Loucy (cell line): ENCODE data around the gene NLGN4X.

Experiments
- H2AFZ ChIP-seq: fragments of 200-600 bp; sonication (generic); 2 replicates; pipeline ENCODE4 v1.6.0; 2016; ENCODE audit warnings: antibody characterized with exemption, mild to moderate bottlenecking, low read length, moderate library complexity
- H3F3A ChIP-seq: fragments of 200-600 bp; 2 replicates; pipeline ENCODE4 v1.6.0; 2016; ENCODE audit warnings: antibody characterized with exemption, low read depth, mild to moderate bottlenecking
- H3K27me3 ChIP-seq: fragments of 200-600 bp; sonication (generic); 2 replicates; pipeline ENCODE4 v1.6.1; 2014; ENCODE audit warnings: low read length, mild to moderate bottlenecking; ENCODE audit not compliant: insufficient read depth, poor library complexity, severe bottlenecking
- H3K36me3 ChIP-seq: fragments of 200-600 bp; sonication (generic); 2 replicates; pipeline ENCODE4 v1.6.1; 2016; ENCODE audit warnings: low read length; ENCODE audit not compliant: insufficient read depth
- H3K4me1 ChIP-seq: fragments of 200-600 bp; sonication (generic); 2 replicates; pipeline ENCODE4 v1.5.1; 2014; ENCODE audit warnings: low read length, mild to moderate bottlenecking; ENCODE audit not compliant: insufficient read depth, poor library complexity, severe bottlenecking
- H3K4me2 ChIP-seq: fragments of 200-600 bp; sonication (generic); 2 replicates; pipeline ENCODE4 v1.6.0; 2014; ENCODE audit warnings: antibody characterized with exemption, low read length, low read depth, mild to moderate bottlenecking; ENCODE audit not compliant: poor library complexity, severe bottlenecking
- H3K4me3 ChIP-seq: fragments of 200-600 bp; sonication (generic); 2 replicates; pipeline ENCODE4 v1.5.1; 2014; ENCODE audit warnings: low read length, mild to moderate bottlenecking, mixed read lengths; ENCODE audit not compliant: poor library complexity, severe bottlenecking
- H3K79me2 ChIP-seq: fragments of 200-600 bp; sonication (generic); 2 replicates; pipeline ENCODE4 v1.6.1; 2014; ENCODE audit warnings: low read length; ENCODE audit not compliant: insufficient read depth
- H3K9ac ChIP-seq: fragments of 200-600 bp; sonication (generic); 2 replicates; pipeline ENCODE4 v1.6.0; 2014; ENCODE audit warnings: mild to moderate bottlenecking, low read depth, low read length, moderate library complexity; ENCODE audit not compliant: poor library complexity, severe bottlenecking
- H3K9me2 ChIP-seq: fragments of 200-600 bp; sonication (generic); replicated peaks from 2 replicates; pipeline ENCODE4 v1.6.1; 2016; ENCODE audit warnings: low read depth, low read length, mixed read lengths
- H3K9me3 ChIP-seq: fragments of 200-600 bp; sonication (generic); 2 replicates; pipeline ENCODE4 v1.6.1; 2014; ENCODE audit warnings: mild to moderate bottlenecking, antibody characterized with exemption, low read length, low read depth; ENCODE audit not compliant: insufficient read depth
- H4K20me1 ChIP-seq: fragments of 200-600 bp; sonication (generic); 2 replicates; pipeline ENCODE4 v1.6.0; 2014; ENCODE audit warnings: antibody characterized with exemption, low read length, mild to moderate bottlenecking; ENCODE audit not compliant: insufficient read depth, poor library complexity, severe bottlenecking
- EZH2phosphoT487 ChIP-seq: fragments of 200-600 bp; IDR thresholded peaks from 2 replicates; pipeline ENCODE4 v1.6.1; 2018; ENCODE audit warnings: antibody characterized with exemption, mild to moderate bottlenecking, moderate library complexity, borderline replicate concordance
- TF ChIP-seq, protein P1 (sequence below): fragments of 200-600 bp; sonication (generic); conservative IDR thresholded peaks from 2 replicates; pipeline ENCODE4 v1.5.1; 2014; ENCODE audit warnings: mild to moderate bottlenecking, antibody characterized with exemption, low read length

NLGN4X gene

DNA sequence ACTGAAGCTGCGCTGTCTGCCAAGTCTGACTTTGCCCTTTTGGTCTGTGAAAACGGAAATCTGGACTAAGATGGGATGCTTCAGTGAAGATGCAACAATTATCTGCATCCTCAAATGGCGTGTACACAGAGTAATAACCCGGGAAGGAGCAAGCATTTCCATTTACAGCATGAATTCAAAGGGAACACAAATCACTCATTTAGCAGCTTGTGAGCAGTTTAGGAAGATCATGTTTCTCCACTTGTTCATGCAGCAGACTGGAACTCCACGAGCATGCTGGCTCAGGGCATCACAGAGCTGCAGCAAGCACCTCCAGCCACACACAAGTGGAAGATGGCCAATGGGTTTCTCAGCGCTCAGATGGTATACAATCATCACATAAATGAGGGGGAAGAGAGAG lies 175.5 kb downstream of the NLGN4X start:
- H3F3A ChIP-seq: no peaks in the 10 kb centered on the region
- H2AFZ ChIP-seq: no peak overlapping the region
- H3K4me3 ChIP-seq: no peak overlapping the region
- H3K9me3 ChIP-seq: no peaks in the 10 kb centered on the region
- H3K4me1 ChIP-seq: no peaks in the 10 kb centered on the region
- H3K9me2 ChIP-seq: no peaks in the 10 kb centered on the region
- no peaks in the 10 kb centered on the region for H3K79me2 ChIP-seq
- H3K36me3 ChIP-seq: no peaks in the 10 kb centered on the region
- H4K20me1 ChIP-seq: no peaks in the 10 kb centered on the region
- no peaks in the 10 kb centered on the region for H3K27me3 ChIP-seq
- no peak overlapping the region for H3K4me2 ChIP-seq
- no peak for TF ChIP-seq EZH2phosphoT487
- TF ChIP-seq, protein P1, sequence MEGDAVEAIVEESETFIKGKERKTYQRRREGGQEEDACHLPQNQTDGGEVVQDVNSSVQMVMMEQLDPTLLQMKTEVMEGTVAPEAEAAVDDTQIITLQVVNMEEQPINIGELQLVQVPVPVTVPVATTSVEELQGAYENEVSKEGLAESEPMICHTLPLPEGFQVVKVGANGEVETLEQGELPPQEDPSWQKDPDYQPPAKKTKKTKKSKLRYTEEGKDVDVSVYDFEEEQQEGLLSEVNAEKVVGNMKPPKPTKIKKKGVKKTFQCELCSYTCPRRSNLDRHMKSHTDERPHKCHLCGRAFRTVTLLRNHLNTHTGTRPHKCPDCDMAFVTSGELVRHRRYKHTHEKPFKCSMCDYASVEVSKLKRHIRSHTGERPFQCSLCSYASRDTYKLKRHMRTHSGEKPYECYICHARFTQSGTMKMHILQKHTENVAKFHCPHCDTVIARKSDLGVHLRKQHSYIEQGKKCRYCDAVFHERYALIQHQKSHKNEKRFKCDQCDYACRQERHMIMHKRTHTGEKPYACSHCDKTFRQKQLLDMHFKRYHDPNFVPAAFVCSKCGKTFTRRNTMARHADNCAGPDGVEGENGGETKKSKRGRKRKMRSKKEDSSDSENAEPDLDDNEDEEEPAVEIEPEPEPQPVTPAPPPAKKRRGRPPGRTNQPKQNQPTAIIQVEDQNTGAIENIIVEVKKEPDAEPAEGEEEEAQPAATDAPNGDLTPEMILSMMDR: no peak
- no peak overlapping the region for H3K9ac ChIP-seq

- Histone ChIP-seq H3K79me2 (no peaks in the 10 kb centered on the region), H3K4me3 (no peak overlapping the region), H3K9ac (no peak overlapping the region), H3K9me3 (no peaks in the 10 kb centered on the region), H3K36me3 (no peaks in the 10 kb centered on the region), H4K20me1 (no peaks in the 10 kb centered on the region), H3K9me2 (no peaks in the 10 kb centered on the region), H2AFZ (no peak overlapping the region), H3F3A (no peaks in the 10 kb centered on the region), H3K27me3 (no peaks in the 10 kb centered on the region), H3K4me2 (no peak overlapping the region), H3K4me1 (no peaks in the 10 kb centered on the region)
- TF ChIP-seq, protein P1: no peak
- no peak for TF ChIP-seq EZH2phosphoT487
Measured at GRCh38 chrX:6052111-6052745, 176.4 kb downstream of the NLGN4X start.

- H3K36me3 ChIP-seq: no peaks in the 10 kb centered on the region
- H3K79me2 ChIP-seq: no peaks in the 10 kb centered on the region
- no peaks in the 10 kb centered on the region for H3K9me3 ChIP-seq
- no peaks in the 10 kb centered on the region for H3K9me2 ChIP-seq
- no peaks in the 10 kb centered on the region for H4K20me1 ChIP-seq
- H3K4me2 ChIP-seq: no peak overlapping the region
- TF ChIP-seq, protein P1: no peak
- TF ChIP-seq EZH2phosphoT487: no peak
- H3F3A ChIP-seq: no peaks in the 10 kb centered on the region
- H3K4me1 ChIP-seq: no peaks in the 10 kb centered on the region
- H3K4me3 ChIP-seq: no peak overlapping the region
- H3K27me3 ChIP-seq: no peaks in the 10 kb centered on the region
- H2AFZ ChIP-seq: no peak overlapping the region
- H3K9ac ChIP-seq: no peak overlapping the region
Measured at GRCh38 chrX:6049132-6049531, 179.5 kb downstream of the NLGN4X start.
